ENCODE data around the gene QTRT2.

DNA sequence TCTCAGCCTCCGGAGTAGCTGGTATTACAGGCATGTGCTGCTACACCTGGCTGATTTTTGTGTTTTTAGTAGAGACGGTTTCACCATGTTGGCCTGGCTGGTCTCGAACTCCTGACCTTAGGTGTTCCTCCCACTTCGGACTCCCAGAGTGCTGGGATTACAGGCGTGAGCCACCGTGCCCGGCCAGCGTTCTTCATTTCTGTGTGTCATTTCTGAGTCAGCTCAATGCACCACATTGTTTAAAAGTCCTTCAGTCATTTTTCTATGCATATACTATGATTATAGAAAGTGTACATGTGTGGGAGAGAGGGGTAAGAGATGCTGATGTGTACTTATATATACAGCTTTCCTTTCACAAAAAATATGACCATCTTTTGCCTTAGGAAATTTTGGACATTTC is 2.1 kb downstream of the QTRT2 start:
- TF ChIP-seq, protein P1, sequence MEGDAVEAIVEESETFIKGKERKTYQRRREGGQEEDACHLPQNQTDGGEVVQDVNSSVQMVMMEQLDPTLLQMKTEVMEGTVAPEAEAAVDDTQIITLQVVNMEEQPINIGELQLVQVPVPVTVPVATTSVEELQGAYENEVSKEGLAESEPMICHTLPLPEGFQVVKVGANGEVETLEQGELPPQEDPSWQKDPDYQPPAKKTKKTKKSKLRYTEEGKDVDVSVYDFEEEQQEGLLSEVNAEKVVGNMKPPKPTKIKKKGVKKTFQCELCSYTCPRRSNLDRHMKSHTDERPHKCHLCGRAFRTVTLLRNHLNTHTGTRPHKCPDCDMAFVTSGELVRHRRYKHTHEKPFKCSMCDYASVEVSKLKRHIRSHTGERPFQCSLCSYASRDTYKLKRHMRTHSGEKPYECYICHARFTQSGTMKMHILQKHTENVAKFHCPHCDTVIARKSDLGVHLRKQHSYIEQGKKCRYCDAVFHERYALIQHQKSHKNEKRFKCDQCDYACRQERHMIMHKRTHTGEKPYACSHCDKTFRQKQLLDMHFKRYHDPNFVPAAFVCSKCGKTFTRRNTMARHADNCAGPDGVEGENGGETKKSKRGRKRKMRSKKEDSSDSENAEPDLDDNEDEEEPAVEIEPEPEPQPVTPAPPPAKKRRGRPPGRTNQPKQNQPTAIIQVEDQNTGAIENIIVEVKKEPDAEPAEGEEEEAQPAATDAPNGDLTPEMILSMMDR (conservative IDR thresholded peaks at IDR 0.05 in 1 of 2, IDR thresholded peaks at IDR 0.05 in 1 of 2; ENCODE audit: extremely low read depth in 1 of 2, insufficient read depth in 1 of 2, low read depth in 1 of 2, low read length in 2 of 2): no peak
- TF ChIP-seq EZH2 (IDR thresholded peaks at IDR 0.05; ENCODE audit: borderline replicate concordance, low read length): no peak

Data from mammary epithelial cell (primary cell).